HFFc6 (cell line): ENCODE data around the gene CAMSAP3. TPM values are rescaled to one million over a fixed set of nuclear protein-coding genes. Genes with fewer than 3 reads are reported as not detected.

Experiments used
- DNase-seq: peaks from one replicate; pipeline ENCODE4 v3.0.0-alpha.2; 2018
- H3K27ac Mint-ChIP-seq: 2 replicates; pipeline ENCODE4 v1.8.0; 2020; ENCODE audit warnings: mild to moderate bottlenecking, mixed read lengths
- H3K27me3 Mint-ChIP-seq: 2 replicates; pipeline ENCODE4 v1.8.0; 2021; ENCODE audit warnings: mild to moderate bottlenecking, moderate library complexity, mixed read lengths; ENCODE audit not compliant: insufficient read depth
- H3K36me3 Mint-ChIP-seq: 2 replicates; pipeline ENCODE4 v1.8.0; 2021; ENCODE audit warnings: low read depth, mixed read lengths
- H3K4me1 Mint-ChIP-seq: 2 replicates; pipeline ENCODE4 v1.8.0; 2020; ENCODE audit warnings: low read depth, mixed read lengths
- H3K4me3 Mint-ChIP-seq: 2 replicates; pipeline ENCODE4 v1.8.0; 2020; ENCODE audit warnings: mild to moderate bottlenecking, moderate library complexity, mixed read lengths
- H3K9me3 Mint-ChIP-seq: 2 replicates; pipeline ENCODE4 v1.8.0; 2020; ENCODE audit warnings: mild to moderate bottlenecking, mixed read lengths
- total RNA-seq, 6 experiments: library from RNA; stranded (reverse); fragmentation: NEBNext Ultra II Directional; extraction: Animal tissue kit (Norgen Biotek cat#: 25700); gene quantifications; 2 replicates in 1 of 6; 3 replicates in 5 of 6; pipeline ENCODE4 v1.2.3, GENCODE V29; 2021
- TF ChIP-seq, protein P1 (sequence below): fragments of 200-600 bp; sonication (generic); IDR thresholded peaks from 2 replicates; pipeline ENCODE4 v1.5.0; 2021; ENCODE audit warnings: antibody characterized with exemption, mild to moderate bottlenecking

Gene CAMSAP3
- total RNA-seq, 6 experiments from 2014 or later: not detected

- Mint-ChIP-seq H3K27me3 (peaks cover 10% of the 10 kb centered on the region; the same call in 1 of the 2 replicates), H3K9me3 (no peaks in the 10 kb centered on the region), H3K36me3 (no peaks in the 10 kb centered on the region), H3K27ac (no peak overlapping the region), H3K4me3 (no peak overlapping the region), H3K4me1 (no peaks in the 10 kb centered on the region)
- no peak for DNase-seq
- TF ChIP-seq, protein P1, sequence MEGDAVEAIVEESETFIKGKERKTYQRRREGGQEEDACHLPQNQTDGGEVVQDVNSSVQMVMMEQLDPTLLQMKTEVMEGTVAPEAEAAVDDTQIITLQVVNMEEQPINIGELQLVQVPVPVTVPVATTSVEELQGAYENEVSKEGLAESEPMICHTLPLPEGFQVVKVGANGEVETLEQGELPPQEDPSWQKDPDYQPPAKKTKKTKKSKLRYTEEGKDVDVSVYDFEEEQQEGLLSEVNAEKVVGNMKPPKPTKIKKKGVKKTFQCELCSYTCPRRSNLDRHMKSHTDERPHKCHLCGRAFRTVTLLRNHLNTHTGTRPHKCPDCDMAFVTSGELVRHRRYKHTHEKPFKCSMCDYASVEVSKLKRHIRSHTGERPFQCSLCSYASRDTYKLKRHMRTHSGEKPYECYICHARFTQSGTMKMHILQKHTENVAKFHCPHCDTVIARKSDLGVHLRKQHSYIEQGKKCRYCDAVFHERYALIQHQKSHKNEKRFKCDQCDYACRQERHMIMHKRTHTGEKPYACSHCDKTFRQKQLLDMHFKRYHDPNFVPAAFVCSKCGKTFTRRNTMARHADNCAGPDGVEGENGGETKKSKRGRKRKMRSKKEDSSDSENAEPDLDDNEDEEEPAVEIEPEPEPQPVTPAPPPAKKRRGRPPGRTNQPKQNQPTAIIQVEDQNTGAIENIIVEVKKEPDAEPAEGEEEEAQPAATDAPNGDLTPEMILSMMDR: no peak
These were observed 49.5 kb downstream of the CAMSAP3 start for GRCh38 chr19:7645163-7645562.

DNA sequence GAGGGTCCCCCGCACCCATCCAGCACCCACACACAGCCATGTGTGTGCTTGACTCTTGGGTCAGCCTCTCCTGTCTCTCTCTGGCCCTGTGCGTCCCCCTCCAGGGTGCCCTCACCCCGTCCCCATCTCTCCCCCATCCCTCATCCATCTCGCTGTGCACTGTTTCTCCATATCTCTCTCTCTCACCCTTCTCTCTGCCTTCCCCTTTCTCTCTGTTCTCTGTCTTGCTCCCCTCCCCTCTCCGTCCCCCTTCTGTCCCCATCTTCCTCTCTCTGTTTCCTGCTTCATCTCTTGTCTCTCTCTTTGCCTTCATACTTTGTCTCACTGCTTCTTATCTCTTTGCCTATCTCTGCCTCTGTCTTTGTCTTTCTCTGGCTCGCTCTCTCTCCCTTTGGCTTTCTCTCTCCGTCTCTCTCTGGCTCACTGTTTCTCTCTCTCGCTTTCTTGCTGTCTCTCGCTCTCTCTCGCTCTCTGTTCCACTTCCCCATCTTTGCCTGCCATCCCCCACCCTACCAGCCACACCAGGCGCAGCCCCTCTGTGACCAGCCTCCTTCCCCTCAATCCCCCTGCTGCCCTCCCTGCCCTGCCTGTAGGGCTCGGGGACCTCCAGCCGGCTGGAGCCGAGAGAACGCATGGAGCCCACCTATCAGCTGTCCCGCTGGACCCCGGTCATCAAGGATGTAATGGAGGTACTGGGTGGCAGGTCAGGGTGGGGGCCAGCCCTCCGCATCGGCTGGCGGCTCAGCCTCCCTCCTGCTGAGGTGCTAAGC lies 50.2 kb downstream of the CAMSAP3 start:
- no peak overlapping the region for H3K27ac Mint-ChIP-seq
- TF ChIP-seq, protein P1: no peak
- H3K36me3 Mint-ChIP-seq: no peaks in the 10 kb centered on the region
- DNase-seq: no peak
- peaks cover 10% of the 10 kb centered on the region for H3K27me3 Mint-ChIP-seq
- no peaks in the 10 kb centered on the region for H3K4me1 Mint-ChIP-seq
- H3K4me3 Mint-ChIP-seq: no peak overlapping the region
- no peaks in the 10 kb centered on the region for H3K9me3 Mint-ChIP-seq

GRCh38 chr19:7646426-7646700 lies 50.7 kb downstream of the CAMSAP3 start:
- Mint-ChIP-seq H3K4me3 (no peak overlapping the region), H3K9me3 (no peaks in the 10 kb centered on the region), H3K36me3 (no peaks in the 10 kb centered on the region), H3K27ac (no peak overlapping the region), H3K27me3 (peaks cover 10% of the 10 kb centered on the region), H3K4me1 (no peaks in the 10 kb centered on the region)
- TF ChIP-seq, protein P1: no peak
- DNase-seq: no peak

GRCh38 chr19:7647156-7647555 lies 51.5 kb downstream of the CAMSAP3 start:
- no peak for DNase-seq
- Mint-ChIP-seq H3K4me3 (no peak overlapping the region), H3K36me3 (no peaks in the 10 kb centered on the region), H3K27ac (no peak overlapping the region), H3K27me3 (peaks cover 10% of the 10 kb centered on the region), H3K9me3 (no peaks in the 10 kb centered on the region), H3K4me1 (peaks cover 3% of the 10 kb centered on the region)
- TF ChIP-seq, protein P1: no peak

- Mint-ChIP-seq H3K4me3 (no peak overlapping the region), H3K36me3 (no peaks in the 10 kb centered on the region), H3K4me1 (peaks cover 10% of the 10 kb centered on the region), H3K27me3 (peaks cover 13% of the 10 kb centered on the region), H3K27ac (no peak overlapping the region), H3K9me3 (no peaks in the 10 kb centered on the region)
- DNase-seq: no peak
- TF ChIP-seq, protein P1: no peak
These were observed 52.8 kb downstream of the CAMSAP3 start for GRCh38 chr19:7648265-7649014.
